Mucosa of descending colon (tissue), 3 donors: Measurements from ENCODE around the gene SATB1. TPM values are rescaled to one million over a fixed set of nuclear protein-coding genes. Genes with fewer than 3 reads are reported as not detected.

Source experiments
- ATAC-seq: fragments of 200-7000 bp; cut with Tn5 transposase; one replicate; pipeline ENCODE4 v1.9.1; 2020; ENCODE audit warnings: mild to moderate bottlenecking, moderate library complexity
- DNase-seq, 3 donors: peaks; one replicate each; pipeline ENCODE4 v3.0.0-alpha.2; 2020
- H3K36me3 ChIP-seq: fragments of 200-600 bp; one replicate; pipeline ENCODE4 v1.8.0; 2021; ENCODE audit warnings: low read depth, mild to moderate bottlenecking
- H3K4me1 ChIP-seq: fragments of 200-600 bp; one replicate; pipeline ENCODE4 v1.8.0; 2021; ENCODE audit warnings: low read depth, mild to moderate bottlenecking
- H3K4me3 ChIP-seq: fragments of 200-600 bp; one replicate; pipeline ENCODE4 v1.8.0; 2021; ENCODE audit warnings: mild to moderate bottlenecking
- H3K9me3 ChIP-seq: fragments of 200-600 bp; one replicate; pipeline ENCODE4 v1.8.0; 2021; ENCODE audit warnings: mild to moderate bottlenecking
- CTCF ChIP-seq: fragments of 200-600 bp; IDR thresholded peaks from one replicate; pipeline ENCODE4 v1.8.0; 2022; ENCODE audit warnings: antibody characterized with exemption, mild to moderate bottlenecking
- intact Hi-C, 2 donors: fragments of 100-400 bp; cut with DNase I in 1 of 2; cut with micrococcal nuclease in 1 of 2; formaldehyde crosslinking; loops; one replicate each; pipeline versions ENCODE4 v1.11.0 to v1.11.1; 2022; cut with DNase I, micrococcal nuclease
- total RNA-seq, 3 donors: library from RNA; stranded (reverse); fragmentation: NEBNext Ultra II Directional in 2 of 3; extraction: Animal tissue kit (Norgen Biotek cat#: 25700) in 2 of 3; gene quantifications; one replicate each; pipeline versions ENCODE4 v1.2.1 to v1.2.4, GENCODE V29; 2021 to 2023
- donor health status: DM: no; HTN: no; CAD: no; lungs with moderate emphysema.
- donor health status: DM: no; HTN: no; CAD: no.
- donor health status: DM: no; HTN: yes; CAD: no.

SATB1 gene
- total RNA-seq, 3 donors from 2014 or later, result 31.2 to 87.9 (median 49.7) TPM

GRCh38 chr3:18447720-18448119, 22.6 kb upstream of the SATB1 start:
- peaks cover 12% of the 10 kb centered on the region for H3K4me1 ChIP-seq
- peaks cover 15% of the 10 kb centered on the region for H3K9me3 ChIP-seq
- H3K4me3 ChIP-seq, result no peak overlapping the region
- intact Hi-C loops, result no loop called here
- H3K36me3 ChIP-seq, result no peaks in the 10 kb centered on the region
- no peak for ATAC-seq
- no peak for DNase-seq
- TF ChIP-seq CTCF, result no peak

GRCh38 chr3:18446149-18446825, 21.1 kb upstream of the SATB1 start:
- Histone ChIP-seq H3K9me3 (peaks cover 15% of the 10 kb centered on the region), H3K36me3 (no peaks in the 10 kb centered on the region), H3K4me3 (no peak overlapping the region), H3K4me1 (peaks cover 12% of the 10 kb centered on the region)
- ATAC-seq (no peak), DNase-seq (no peak)
- no peak for TF ChIP-seq CTCF
- intact Hi-C loops, result no loop called here

GRCh38 chr3:18445401-18446148, 20.4 kb upstream of the SATB1 start:
- ATAC-seq, result peak; percentile 45
- H3K4me1 ChIP-seq, result peaks cover 12% of the 10 kb centered on the region
- intact Hi-C loops, result no loop called here
- TF ChIP-seq CTCF, result no peak
- peak overlapping the region; percentile 25 for H3K4me3 ChIP-seq
- peak in 2 of 3 donors; percentile 41 to 73 for DNase-seq
- no peaks in the 10 kb centered on the region for H3K36me3 ChIP-seq
- H3K9me3 ChIP-seq, result peaks cover 15% of the 10 kb centered on the region

- ATAC-seq (peak; percentile 91), DNase-seq (peak; percentile 77 to 86 (median 80))
- Histone ChIP-seq H3K36me3 (no peaks in the 10 kb centered on the region), H3K9me3 (peaks cover 11% of the 10 kb centered on the region), H3K4me3 (peak overlapping the region; percentile 25), H3K4me1 (peaks cover 12% of the 10 kb centered on the region)
- peak; percentile 49 for TF ChIP-seq CTCF
- intact Hi-C loops, result no loop called here
Observed at GRCh38 chr3:18444595-18445400, 19.7 kb upstream of the SATB1 start.

- ATAC-seq, result peak; percentile 39
- peaks cover 5% of the 10 kb centered on the region for H3K9me3 ChIP-seq
- H3K4me1 ChIP-seq, result peaks cover 12% of the 10 kb centered on the region
- peak; percentile 42 to 68 (median 62) for DNase-seq
- intact Hi-C loops, result no loop called here
- peak overlapping the region; percentile 25 for H3K4me3 ChIP-seq
- TF ChIP-seq CTCF, result no peak
- no peaks in the 10 kb centered on the region for H3K36me3 ChIP-seq
Observed at GRCh38 chr3:18443665-18444594, 18.8 kb upstream of the SATB1 start.
